OCI-M1 (cell line): Measurements from ENCODE around the gene EDA.

Experiments used
- DNase-seq: peaks from one replicate; lab custom pipeline; 2025; lab: John Stamatoyannopoulos, UW

EDA gene

GRCh38 chrX:69615779-69616456, at the start of gene EDA:
TSS of gene EDA (plus strand) at chrX:69616113.
- DNase-seq = peak; percentile 87

- no peak for DNase-seq
Observed at GRCh38 chrX:69568828-69569227, 47.1 kb upstream of the EDA start.

DNA sequence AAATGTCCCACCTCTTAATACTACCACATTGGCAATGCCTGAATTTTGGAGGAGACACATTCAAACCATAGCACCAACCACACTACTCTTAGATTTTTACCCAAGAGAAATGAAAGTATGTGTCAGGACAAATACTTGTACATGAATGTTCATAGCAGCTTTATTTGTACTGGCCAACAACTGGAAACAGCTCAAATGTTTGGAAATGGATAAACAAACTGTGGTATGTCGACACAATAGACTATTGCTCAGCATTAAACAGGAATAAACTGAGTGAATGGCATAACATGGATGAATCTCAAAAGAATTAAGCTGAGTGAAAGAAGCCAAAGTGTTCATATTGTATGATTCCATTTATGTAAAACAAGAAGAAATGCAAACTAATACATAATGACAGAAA, 18.5 kb upstream of the EDA start:
- no peak for DNase-seq

DNA sequence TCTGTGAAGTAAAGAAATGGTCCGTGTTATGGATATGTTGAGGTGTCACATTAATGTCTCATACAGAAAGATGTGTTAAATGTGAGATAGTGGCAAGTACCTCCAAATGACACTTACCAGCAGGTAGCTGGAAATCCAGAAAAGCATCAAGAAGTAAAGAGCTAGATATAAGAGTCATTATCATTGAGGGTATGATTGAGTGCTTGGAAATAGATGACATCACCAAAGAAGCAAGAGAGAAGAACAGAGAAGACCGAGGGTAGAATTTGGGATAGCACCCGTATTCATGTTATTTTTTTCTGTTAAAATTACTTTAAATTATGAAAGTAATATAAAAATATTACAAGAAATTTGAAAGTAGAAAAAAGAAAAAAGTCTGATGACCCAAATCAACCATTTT, 15.7 kb upstream of the EDA start:
- DNase-seq = no peak

DNA sequence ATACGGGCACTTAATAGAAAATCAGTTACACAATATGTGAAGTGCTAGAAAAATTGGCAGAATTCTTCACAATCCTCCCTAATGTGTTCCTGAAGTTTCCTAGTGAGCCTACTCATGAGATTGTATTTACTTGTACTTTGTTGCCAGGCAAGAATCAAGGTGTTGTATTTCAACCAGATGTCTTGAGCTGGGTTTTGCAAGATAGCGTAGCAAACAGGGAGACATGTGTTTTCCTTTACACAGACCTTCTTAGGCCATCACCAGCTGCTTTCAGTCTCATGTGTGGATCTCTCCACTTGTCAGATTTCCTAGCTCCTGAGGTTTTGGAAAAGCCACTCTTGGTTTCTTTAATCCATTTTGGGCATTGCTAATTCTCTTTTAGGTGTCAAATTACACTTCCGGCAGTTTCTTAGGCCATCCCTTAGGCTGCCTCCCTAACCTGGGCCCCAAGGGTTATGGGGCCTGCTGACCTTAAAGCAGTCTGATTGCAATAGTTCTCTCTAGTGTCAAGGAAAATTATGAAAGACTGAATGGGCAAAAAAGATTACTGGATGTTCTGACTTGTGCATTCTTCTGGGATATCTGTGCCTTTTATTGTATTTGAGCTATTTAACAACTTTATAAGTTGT, 12.2 kb upstream of the EDA start:
- no peak for DNase-seq

DNA sequence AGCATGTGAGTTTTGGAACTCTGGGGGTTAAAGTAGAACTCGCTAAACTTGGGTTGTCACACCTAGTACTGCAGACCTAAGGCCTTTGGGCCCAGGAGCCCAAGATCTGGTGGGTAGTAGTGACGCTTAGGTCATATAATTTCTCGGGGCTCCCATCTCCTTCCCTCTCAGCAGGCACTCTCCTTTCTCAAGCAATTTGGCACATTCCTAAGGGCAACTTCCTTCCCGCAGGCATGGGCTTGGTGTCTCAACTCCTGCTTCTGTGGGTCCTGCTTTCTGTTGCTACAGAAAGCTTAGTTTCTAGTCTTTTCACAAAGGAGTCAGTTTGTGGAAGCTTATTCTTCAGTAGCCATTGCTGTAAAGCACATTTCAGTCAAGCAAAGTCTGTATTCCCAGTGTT, 10.4 kb upstream of the EDA start:
- DNase-seq = no peak

- no peak for DNase-seq
Observed at GRCh38 chrX:69607616-69608015, 8.3 kb upstream of the EDA start.

DNA sequence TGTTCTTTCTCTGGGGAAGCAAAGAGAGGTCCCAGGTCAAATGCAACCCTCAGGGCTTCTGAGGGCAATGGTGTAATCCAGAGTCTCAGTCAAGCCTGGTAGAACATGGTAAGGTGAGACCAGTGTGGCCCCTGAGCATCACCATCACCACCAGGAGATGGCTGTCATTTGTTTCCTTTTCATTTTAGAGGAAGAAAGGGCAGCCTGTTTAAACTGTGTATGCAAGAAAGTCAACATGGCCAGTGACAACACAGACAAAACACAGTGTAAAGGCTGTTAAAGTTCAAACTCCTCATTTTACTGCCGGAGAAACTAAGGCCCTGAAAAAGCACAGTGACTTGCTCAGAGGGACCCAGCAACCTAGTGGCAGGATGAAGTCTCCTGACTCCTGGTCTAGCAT, 2.0 kb upstream of the EDA start:
- DNase-seq = no peak

GRCh38 chrX:69614886-69615285, 1.0 kb upstream of the EDA start:
- no peak for DNase-seq

GRCh38 chrX:69615342-69615741, 571 bp upstream of the EDA start:
- DNase-seq = no peak

- no peak for DNase-seq
Observed at GRCh38 chrX:69616457-69617203, 717 bp downstream of the EDA start.

GRCh38 chrX:69618803-69619202, 2.9 kb downstream of the EDA start:
- DNase-seq = peak; percentile 54

GRCh38 chrX:69626129-69626528, 10.2 kb downstream of the EDA start:
- peak; percentile 3 for DNase-seq

- DNase-seq = no peak
Observed at GRCh38 chrX:69627744-69628143, 11.8 kb downstream of the EDA start.

- no peak for DNase-seq
Observed at GRCh38 chrX:69630147-69630546, 14.2 kb downstream of the EDA start.

DNA sequence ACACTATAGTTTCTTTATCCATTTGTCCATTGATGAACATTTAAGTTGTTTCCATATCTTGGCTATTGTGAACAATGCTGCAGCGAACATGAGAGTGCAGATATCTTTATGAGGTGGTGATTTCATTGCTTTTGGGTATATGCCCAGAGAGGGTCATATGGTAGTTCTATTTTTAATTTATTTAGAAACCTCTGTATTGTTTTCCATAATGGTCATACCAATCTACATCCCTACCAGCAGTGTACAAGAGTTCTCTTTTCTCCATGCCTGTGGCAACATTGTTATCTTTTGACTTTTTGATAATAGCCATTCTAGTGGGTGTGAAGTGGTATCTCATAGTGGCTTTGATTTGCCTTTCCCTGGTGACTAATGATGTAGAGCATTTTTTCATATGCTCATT, 48.8 kb downstream of the EDA start:
- no peak for DNase-seq

DNA sequence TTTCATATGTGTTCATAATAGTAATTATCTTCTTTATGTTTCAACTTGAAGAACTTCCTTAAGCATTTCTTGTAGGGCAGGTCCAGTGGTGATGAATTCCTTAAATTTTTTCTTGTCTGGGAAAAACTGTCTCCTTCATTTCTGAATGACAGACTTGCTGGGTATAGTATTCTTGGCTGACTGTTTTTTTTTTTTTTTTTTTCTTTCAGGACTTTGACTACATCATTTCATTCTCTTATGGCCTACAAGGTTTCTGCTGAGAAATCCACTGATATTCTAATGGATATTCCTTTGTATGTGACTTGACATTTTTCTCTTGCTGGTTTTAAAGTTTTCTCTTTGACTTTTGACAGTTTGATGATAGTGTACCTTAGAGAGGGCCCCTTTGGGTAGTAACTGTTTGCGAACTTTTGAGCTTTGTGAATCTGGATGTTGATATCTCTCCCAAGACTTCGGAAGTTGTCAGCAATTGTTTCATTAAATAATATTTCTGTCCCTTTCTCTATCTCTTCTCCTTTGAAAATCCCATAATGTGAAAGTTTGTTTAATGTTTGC, 54.2 kb downstream of the EDA start:
- DNase-seq = no peak

DNA sequence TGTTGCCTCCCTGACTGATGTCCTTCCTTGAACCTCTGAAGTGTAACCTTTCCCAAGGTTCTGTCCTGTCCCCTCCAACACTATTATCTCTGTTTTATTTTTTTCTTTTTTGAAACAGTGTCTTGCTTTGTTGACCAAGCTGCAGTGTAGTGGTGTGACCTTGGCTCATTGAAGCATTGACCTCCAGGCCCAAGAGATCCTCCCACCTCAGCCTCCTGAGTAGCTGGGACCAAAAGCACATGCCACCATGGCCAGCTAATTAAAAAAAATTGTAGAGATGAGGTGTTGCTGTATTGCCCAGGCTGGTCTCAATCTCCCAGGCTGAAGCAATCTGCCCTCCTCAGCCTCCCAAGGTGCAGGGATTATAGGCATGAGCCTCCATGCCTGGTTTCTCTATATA, 59.0 kb downstream of the EDA start:
- DNase-seq = no peak

- DNase-seq = no peak
Observed at GRCh38 chrX:69705818-69706217, 89.9 kb downstream of the EDA start.

GRCh38 chrX:69718102-69718501, 102.2 kb downstream of the EDA start:
- DNase-seq = no peak

DNA sequence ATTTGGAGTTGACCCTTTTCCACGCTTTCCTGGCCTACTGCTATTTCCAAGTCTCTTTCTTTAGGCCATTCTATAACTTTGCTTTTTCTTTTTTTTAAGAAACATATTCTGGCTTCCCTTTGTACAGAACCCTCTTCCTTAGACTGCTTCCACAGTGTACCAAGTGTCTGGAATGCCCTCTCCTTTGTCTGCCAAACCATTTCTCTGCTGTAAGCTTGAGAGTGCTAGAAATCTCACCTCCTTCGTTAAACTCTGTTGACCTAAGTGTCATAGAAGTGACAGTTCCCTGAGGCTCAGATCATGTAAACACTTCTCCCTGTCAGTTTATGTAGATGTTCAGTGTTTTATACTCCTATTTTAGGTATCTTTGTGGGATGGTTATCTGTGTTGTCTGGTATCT, 108.4 kb downstream of the EDA start:
- DNase-seq = no peak

GRCh38 chrX:69740317-69740716, 124.4 kb downstream of the EDA start:
- DNase-seq = no peak

DNA sequence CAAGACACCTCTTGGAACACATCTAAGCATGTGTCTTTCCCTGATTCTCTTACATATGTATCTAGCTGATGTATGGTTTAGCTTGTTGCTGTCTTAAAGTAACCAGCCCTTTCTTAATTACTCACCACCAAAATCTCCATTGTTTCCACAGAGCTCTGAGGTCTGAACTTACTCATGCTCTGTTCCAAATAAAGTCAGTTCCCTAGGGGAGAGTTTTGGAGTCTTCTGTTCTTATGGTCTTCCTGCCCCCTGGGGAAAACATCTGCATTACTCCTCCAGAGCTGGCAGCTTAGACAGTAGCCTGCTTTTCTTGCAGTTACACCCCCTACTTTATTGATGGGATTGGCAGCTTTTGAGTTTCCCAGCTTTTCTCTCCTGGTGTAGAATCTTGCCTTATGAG, 125.8 kb downstream of the EDA start:
- no peak for DNase-seq
